K562 (cell line): Measurements from ENCODE around the gene RPP25.

Experiments
- CTCF ChIP-seq, 3 experiments: IDR thresholded peaks in 2 of 3; conservative IDR thresholded peaks in 1 of 3; 2 replicates each; pipeline ENCODE4 v1.5.1; 2011 to 2012; ENCODE audit warnings: low read length in 3 of 3, mild to moderate bottlenecking in 3 of 3, control low read depth in 2 of 3, improper control_type of control experiment in 1 of 3, inconsistent platforms in 1 of 3, low read depth in 1 of 3, mixed read lengths in 1 of 3, moderate library complexity in 1 of 3; ENCODE audit not compliant: insufficient read depth in 2 of 3
- KLF6 ChIP-seq: fragments of 250-450 bp; sonication (Bioruptor Pico); IDR thresholded peaks from 2 replicates; pipeline ENCODE4 v1.4.0; 2020; ENCODE audit warnings: mild to moderate bottlenecking, moderate library complexity, borderline replicate concordance
- TF ChIP-seq, protein P1 (sequence below): sonication (generic); formaldehyde crosslinking; IDR thresholded peaks from 2 replicates; pipeline ENCODE4 v1.8.0; 2022; ENCODE audit warnings: mild to moderate bottlenecking, missing genetic modification reagents

DNA sequence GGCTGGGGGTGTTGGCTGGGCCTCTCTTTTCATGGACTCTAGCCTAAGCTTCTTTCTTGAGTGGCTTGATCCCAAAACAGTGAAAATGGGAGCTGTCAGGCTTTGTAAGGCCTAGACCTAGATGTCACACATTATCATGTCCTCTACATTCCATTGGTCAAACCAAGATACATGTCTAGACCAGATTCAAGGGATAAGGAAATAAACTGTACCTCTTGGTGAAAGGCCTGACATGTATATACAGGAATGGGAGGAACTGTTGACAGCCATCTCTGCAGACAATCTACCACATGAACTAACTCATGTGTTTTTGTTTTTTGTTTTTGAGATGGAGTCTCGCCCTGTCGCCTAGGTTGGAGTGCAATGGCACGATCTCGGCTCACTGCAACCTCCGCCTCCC is 11.1 kb upstream of the RPP25 start:
- no peak for TF ChIP-seq KLF6 (CRISPR knock-in tag)
- TF ChIP-seq CTCF (IDR thresholded peaks at IDR 0.05 in 2 of 3, conservative IDR thresholded peaks at IDR 0.05 in 1 of 3; ENCODE audit: insufficient read depth in 2 of 3, low read depth in 1 of 3, low read length in 3 of 3): no peak
- TF ChIP-seq, protein P1, sequence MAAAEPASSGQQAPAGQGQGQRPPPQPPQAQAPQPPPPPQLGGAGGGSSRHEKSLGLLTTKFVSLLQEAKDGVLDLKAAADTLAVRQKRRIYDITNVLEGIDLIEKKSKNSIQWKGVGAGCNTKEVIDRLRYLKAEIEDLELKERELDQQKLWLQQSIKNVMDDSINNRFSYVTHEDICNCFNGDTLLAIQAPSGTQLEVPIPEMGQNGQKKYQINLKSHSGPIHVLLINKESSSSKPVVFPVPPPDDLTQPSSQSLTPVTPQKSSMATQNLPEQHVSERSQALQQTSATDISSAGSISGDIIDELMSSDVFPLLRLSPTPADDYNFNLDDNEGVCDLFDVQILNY: no peak
